IPS-NIHi7 (cell line): ENCODE measurements around the gene KRT71.
"Not testable (repeated sequence)": the region's sequence is repeated elsewhere in the genome, so short reads cannot be mapped to it uniquely, and the experiment has no call there.

Source experiments
- DNase-seq: peaks from one replicate; pipeline ENCODE4 v3.0.0; 2012; ENCODE audit warnings: mixed read lengths; ENCODE audit errors: extremely low spot score

KRT71 gene

DNA sequence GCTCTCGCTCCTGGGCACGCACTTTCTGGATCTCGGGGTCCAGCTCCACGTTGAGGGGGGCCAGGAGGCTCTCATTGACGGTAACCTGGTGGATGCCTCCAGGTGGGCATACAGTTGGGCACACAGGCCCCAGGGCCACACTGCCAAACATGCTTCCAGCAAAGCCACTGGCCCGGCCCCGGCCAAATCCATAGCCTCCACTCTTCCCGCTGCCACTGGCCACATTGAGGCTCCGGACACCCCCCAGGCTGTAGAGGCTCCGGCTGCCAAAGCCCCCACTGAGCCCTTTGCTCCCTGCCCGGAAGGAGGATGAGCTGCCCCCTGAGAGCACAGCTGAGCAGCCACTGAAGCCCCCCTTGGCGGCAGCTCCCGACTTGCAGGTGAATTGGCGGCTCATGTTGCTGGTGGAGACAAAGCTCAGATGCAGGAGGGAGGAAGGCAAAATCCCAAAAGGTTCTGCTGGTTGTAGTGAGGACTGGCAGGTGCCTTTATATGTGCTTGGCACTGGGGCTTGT, at the start of gene KRT71:
Gene KRT71 (minus strand): TSS at position 465 of the 515 bp plus-strand sequence. CDS start 68 bp downstream, at position 397.
- no peak for DNase-seq

DNA sequence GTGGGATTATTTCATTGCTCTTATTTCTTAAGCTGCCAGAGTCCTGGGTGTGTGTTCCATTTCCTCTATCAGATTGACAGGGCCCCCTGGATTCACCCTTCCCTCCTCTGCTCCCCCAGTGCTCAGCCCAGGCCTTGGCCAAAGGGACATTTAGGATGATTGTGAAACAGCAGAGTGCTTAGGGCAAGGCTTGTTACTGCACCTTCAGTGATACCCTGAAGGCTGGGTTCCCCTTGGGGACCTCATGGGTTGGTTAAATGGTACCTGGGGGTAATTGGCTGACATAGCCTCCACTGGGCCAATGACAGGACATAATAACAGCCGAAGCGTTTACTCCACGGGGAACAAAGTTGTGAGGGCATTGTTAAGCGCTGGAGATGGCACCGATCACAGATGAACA, 49.6 kb upstream of the KRT71 start:
- DNase-seq = no peak

DNA sequence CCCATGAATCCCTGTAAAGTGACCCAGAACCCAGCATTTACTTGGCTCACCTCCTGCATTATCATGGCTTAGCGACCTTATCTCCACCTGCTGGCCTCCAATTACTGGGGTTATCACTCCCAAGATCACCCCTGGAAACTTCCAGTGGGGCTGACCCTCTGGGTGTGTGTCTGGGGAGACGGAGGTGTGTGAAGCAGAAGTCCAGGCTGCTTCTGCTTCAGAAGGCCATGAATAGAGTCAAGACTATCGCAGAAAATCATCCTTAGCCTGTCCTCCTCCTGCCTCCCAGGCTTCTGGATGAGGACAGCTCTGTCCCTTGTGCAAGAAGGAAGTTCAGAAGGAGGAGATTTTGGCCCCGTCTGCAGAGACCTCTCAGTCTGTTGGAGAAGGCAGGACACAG, 48.7 kb upstream of the KRT71 start:
- DNase-seq = no peak

- DNase-seq = no peak
These were observed 48.1 kb upstream of the KRT71 start, which contains the start of gene KRT72 for GRCh38 chr12:52600941-52601481. KRT72 (minus strand) TSS chr12:52601463; CDS start chr12:52601452, 11 bp downstream.

- no peak for DNase-seq
These were observed 47.5 kb upstream of the KRT71 start for GRCh38 chr12:52600475-52600874.

DNA sequence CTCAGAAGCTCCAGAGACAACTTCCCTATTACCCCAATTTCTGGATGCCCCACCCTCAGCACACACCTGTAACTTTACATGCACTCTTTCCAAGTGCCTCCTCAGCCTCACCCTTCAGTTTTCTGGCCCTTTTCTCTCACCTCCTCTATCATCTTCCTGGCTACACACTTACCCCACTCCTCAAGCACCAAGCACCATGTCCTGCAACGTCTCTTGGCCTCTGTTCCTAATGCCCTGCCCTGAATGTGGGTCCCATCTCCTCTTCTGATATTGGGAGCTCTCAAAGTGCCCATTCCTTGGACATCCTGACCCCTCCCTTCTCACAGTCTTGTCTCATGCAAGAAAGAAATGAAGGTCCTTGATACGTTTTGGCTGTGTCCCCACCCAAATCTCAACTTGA, 47.1 kb upstream of the KRT71 start:
- DNase-seq = no peak

GRCh38 chr12:52598966-52599365, 46.0 kb upstream of the KRT71 start:
- no peak for DNase-seq

DNA sequence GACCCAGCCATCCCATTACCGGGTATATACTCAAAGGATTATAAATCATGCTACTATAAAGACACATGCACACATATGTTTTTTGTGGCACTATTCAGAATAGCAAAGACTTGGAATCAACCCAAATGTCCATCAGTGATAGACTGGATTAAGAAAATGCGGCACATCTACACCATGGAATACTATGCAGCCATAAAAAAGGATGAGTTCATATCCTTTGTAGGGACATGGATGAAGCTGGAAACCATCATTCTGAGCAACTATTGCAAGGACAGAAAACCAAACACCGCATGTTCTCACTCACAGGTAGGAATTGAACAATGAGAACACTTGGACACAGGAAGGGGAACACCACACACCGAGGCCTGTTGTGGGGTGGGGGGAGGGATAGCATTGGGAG, 41.3 kb upstream of the KRT71 start:
- DNase-seq = not testable (repeated sequence)

DNA sequence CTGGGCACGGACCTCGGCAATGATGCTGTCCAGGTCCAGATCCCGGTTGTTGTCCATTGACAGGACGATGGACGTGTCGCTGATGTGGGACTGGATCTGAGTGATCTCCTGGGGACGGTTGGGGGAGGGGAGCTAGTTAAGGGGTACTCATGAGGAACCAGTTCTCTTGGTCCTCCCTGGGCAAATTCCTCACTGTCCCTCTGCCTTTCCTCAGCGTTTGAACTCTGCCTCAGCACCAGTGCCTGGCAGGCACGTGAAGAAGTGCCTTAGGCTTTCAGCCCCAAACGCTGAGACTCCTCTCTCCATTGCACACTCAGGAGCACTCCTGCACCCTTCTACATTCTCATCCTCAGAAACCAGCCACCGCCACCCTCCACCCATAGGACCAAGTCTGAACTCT, 38.6 kb upstream of the KRT71 start:
- no peak for DNase-seq

GRCh38 chr12:52590021-52590420, 37.1 kb upstream of the KRT71 start:
- no peak for DNase-seq

DNA sequence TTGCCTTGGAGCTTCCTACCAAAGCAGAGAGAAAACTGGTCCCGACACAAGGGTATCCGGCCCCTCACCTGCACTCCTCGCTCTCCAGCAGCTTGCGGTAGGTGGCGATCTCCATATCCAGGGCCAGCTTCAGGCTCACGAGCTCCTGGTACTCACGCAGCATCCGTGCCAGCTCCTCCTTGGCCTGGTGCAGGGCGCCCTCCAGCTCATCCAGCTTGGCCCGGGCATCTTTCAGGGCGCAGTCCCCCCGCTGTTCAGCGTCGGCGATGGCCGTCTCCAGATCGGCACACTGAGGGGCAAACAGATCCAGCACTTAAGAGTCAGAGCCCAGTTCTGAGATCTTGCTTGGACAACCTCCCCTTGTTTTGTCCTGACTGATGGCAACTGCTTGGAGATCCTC, 34.6 kb upstream of the KRT71 start:
- peak; percentile 37 for DNase-seq

DNA sequence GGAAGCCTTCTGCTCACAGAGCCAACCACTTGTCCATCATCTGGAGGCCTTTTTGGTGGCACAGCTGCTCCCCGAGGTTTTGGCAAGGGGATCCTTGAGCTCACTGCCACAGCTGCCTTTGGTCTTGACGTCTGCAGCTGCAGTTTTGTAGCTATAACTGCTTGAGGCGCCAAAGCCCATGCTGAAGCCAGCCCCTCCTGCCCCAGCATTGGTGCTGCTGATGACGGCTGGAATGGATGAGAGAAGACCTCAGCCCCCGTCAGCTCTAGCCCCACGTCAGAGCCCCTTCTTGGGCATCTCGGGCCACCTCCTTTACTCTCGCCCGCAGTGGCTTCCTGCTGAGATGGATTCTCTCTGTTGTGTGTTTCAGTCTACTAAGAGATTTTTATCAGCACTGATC, 33.0 kb upstream of the KRT71 start:
- DNase-seq = no peak

DNA sequence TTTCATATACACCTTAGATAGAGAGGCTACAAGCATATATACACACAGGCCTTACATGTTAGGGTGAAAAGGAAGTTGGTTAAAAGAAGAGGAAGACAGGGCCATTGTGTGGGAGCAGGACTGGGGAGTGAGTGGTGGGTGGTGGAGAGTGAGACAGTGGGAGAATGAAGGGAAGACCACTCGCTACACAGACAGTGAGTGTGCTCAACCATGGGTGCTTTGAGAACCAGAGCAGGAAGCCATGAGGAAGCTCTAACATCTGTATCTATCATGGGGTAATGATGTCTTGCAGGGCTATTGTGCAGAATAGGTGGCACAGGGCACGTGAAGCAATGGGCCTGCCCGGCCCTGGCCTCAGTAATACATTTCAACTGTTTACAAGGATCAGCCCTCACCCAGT, 32.1 kb upstream of the KRT71 start:
- no peak for DNase-seq

DNA sequence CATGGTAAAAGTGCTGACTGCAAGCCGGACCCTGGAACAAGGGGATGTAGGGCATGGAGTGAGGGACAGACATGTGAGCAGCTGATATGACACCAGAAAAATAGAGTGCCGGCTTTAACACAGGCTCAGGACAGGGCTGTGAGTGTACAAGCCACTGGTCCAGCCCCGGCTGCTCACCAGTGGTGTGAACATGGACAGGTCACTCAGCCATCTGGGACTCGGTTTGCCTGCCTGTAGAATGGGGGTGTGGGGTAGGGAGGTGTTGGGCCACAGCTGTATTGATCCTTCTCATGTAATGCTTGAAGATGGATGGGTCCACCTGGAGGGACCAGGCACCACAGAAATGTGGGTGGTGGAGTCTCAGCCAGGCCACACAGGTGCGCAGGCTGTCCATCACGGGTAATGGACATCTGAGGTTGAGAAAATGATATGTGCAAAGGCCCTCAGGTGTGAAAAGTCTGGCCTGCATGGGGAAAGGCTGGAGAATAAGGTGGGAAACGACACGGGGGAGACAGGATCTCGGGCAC, 31.3 kb upstream of the KRT71 start:
- DNase-seq = no peak

DNA sequence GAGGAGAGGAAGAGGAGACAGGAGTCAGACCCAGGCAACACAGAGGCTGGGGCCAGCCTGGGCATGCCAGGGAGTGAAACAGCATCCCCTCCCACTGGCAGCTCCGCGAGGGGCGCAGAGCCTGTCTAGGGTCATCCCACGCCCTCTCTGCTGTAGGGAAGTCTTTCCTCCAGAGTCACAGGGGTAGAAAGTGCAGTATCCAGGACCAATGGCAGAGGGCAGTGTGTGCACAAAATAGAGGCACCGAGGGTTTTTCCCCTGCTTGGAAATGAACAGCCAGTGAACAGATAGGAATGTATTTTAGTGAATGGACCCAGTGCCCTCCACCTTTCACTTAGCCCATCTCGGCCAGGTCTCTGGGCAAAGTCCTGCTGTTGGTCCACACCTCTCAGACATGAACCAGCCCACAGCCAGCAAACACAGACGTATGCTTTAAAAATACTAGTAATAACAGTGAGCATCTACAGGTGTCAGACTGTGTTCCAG, 30.1 kb upstream of the KRT71 start:
- peak; percentile 85 for DNase-seq

DNA sequence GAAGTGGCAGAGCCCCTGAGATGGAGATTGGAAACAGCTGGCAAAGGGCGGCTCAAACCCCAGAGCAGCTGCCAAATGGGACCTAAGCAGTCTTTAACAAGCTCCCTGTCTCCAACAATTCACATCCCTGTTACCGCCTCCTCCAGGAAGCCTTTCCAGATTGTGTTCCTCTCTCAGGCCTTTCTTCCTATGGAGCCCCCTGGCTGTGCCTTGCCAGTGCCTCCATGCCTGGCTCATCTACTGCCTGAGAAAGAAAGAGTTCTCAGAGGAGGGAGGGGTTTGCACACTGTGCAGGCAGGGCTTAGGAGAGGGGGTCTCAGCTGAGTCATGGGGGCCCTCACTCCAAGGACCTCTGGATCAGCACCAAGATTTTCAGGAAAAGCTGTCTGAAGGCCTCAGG, 29.5 kb upstream of the KRT71 start:
- DNase-seq = no peak

DNA sequence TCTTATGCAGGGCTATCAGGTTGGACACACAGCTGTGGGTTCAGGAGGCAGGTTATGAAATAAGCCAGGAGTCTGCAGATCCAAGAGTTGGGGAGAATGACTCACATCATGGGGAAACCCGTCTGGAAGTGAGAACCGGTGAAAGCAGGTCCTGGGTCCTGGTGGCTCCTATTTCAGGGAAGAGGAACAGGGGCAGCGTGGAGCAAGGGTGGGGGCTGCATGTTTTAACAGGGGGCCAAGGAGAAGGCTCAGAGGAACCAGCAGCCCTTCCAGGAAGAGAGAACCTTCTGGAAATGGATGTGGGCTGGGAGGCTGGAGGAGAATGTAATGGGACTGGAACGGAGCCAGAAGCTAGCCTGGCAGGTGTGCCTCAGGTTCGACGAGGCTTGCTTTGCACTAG, 28.5 kb upstream of the KRT71 start:
- no peak for DNase-seq

DNA sequence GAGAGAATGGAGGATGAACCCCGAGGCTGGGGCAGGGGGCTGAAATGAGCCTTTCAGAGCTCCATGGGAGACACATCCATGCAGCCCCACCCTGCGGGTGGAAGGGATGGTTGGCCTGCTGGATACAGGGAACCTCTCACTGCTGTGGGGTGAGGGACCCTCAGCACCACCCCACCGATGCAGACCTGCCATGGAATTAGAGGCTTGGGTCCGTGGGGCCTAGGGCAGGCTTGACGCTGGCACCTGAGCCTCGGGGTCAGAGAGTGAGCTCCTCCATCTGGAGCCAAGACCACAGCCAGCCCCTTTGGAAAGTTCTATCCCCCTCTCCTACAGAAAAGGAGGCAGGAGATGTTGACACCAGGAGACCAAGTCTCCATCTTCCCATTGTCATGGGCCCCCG, 28.1 kb upstream of the KRT71 start:
- no peak for DNase-seq

DNA sequence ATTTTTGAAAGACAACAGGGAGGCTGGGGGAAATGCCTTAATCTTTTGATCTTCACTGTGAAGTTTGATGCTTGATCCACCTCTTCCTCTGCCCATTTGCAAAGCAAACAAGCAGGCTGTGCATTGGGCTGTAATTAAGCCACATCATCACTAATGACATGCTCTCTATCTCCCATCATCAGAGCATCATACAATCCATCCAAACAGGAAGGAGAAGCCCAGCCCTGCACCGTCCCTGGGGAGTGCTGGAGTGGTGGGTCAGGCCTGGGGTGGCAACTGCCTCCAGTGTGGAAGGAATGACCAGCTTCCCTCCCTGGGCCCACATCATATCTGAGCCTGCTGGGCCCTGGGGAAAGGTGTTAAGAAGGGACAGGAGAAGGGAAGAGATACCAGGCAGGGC, 27.6 kb upstream of the KRT71 start:
- DNase-seq = no peak

DNA sequence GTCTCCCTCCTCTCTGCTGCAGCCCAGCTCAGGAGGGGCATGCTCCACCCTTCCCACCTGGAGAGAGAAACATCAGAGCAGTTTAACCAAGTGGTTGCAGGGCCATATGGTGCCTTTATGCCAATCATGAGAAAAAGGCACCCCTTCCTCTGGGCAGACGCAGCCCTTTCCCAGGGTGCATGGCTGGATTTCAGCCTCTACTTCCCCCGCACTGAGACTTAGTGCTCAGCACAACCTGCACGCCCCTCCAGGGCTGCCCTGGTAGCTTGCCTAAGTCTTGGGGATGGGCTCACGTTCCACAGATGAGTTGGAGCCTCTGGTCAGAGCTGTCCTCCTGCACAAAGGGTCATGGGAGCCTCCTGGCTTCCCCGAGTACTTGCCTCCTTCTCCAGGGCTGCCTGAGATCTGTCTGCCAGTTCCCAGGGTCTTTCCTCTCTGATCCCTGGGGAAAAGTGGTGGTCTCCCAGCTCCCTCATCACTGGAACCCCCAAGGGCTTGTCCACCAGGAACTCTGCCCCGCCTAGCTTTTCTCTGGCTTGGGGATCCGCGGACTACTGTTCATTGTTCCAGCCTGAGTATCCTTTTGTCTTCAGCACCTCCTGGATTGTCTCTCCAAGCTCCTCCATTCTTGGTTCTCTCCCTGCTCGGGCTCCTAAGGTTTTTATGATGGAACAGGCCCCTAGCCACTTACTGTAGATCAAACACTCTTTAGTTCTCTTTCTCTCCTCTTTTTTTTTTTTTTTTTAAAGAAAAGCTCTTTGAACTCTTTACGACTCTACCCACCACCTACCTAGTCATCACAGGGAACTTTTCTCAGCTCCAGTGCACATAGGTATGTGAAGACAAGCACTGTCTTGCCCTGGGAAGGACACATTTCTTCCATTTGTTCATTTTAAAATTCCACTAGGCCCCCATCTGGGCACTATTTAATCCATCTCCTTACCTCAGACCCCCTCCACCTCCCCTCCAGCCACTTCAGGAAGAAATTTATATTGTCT, 26.8 kb upstream of the KRT71 start:
- DNase-seq = no peak

DNA sequence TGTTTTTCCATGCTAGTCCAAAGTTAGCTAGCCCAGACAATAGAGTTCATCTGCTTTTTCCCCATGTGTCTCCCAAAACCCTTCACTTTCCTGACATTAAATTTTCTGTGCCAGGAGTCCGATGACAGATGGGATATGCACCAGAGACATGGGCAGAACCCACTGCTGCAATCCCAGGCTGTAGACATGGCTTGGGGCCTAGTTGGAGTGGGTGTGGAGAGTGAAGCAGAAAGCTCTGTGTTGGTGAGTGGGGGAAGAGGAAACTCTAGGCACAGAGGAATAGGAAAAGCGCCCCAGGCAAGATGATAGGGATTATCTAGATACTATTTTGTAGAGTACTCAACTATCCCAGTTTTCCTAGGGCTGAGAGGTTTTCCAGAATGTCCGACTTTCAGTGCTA, 25.5 kb upstream of the KRT71 start:
- DNase-seq = no peak

GRCh38 chr12:52577316-52577715, 24.4 kb upstream of the KRT71 start:
- no peak for DNase-seq

GRCh38 chr12:52575948-52576347, 23.0 kb upstream of the KRT71 start:
- DNase-seq = no peak
